CD4-positive, alpha-beta T cell treated with Interleukin-17A for 4 hours (primary cell): ENCODE data around the gene QDPR.
"Not testable (repeated sequence)": the region's sequence is repeated elsewhere in the genome, so short reads cannot be mapped to it uniquely, and the experiment has no call there.

Source experiments
- DNase-seq: peaks from one replicate; pipeline ENCODE4 v3.0.0-alpha.2; 2020; ENCODE audit warnings: mixed read lengths

The QDPR gene

GRCh38 chr4:17489721-17490120, 22.2 kb downstream of the QDPR start:
- no peak for DNase-seq

GRCh38 chr4:17489123-17489522, 22.8 kb downstream of the QDPR start:
- no peak for DNase-seq

- DNase-seq: no peak
These were observed 29.2 kb downstream of the QDPR start for GRCh38 chr4:17482716-17483115.

- no peak for DNase-seq
These were observed 30.9 kb downstream of the QDPR start for GRCh38 chr4:17480955-17481354.

GRCh38 chr4:17480210-17480927, 31.5 kb downstream of the QDPR start:
- DNase-seq: no peak

- DNase-seq: no peak
These were observed 34.0 kb downstream of the QDPR start for GRCh38 chr4:17477774-17478472.

GRCh38 chr4:17476853-17477252, 35.0 kb downstream of the QDPR start:
- DNase-seq: no peak

GRCh38 chr4:17475481-17475880, 36.4 kb downstream of the QDPR start:
- no peak for DNase-seq

- DNase-seq: no peak
These were observed 41.8 kb downstream of the QDPR start for GRCh38 chr4:17469931-17470674.

GRCh38 chr4:17468619-17469221, 43.2 kb downstream of the QDPR start:
- no peak for DNase-seq

- no peak for DNase-seq
These were observed 48.3 kb downstream of the QDPR start for GRCh38 chr4:17463606-17464005.

- DNase-seq: no peak
These were observed 61.6 kb downstream of the QDPR start for GRCh38 chr4:17450269-17450804.

GRCh38 chr4:17448689-17449088, 63.2 kb downstream of the QDPR start:
- DNase-seq: no peak

GRCh38 chr4:17447675-17448298, 64.1 kb downstream of the QDPR start:
- peak; percentile 60 for DNase-seq

- no peak for DNase-seq
These were observed 64.8 kb downstream of the QDPR start for GRCh38 chr4:17447056-17447455.

GRCh38 chr4:17442477-17442876, 69.4 kb downstream of the QDPR start:
- not testable (repeated sequence) for DNase-seq

- DNase-seq: no peak
These were observed 74.5 kb downstream of the QDPR start for GRCh38 chr4:17437396-17437795.

- no peak for DNase-seq
These were observed 75.2 kb downstream of the QDPR start for GRCh38 chr4:17436750-17437090.
